Loucy (cell line): ENCODE measurements around the gene CELF4.

ENCODE experiments used
- CTCF ChIP-seq: fragments of 200-600 bp; sonication (generic); conservative IDR thresholded peaks from 2 replicates; pipeline ENCODE4 v1.5.1; 2014; ENCODE audit warnings: mild to moderate bottlenecking, antibody characterized with exemption, low read length
- EZH2phosphoT487 ChIP-seq: fragments of 200-600 bp; IDR thresholded peaks from 2 replicates; pipeline ENCODE4 v1.6.1; 2018; ENCODE audit warnings: antibody characterized with exemption, mild to moderate bottlenecking, moderate library complexity, borderline replicate concordance

GRCh38 chr18:37389041-37389440 lies 176.6 kb downstream of the CELF4 start:
- TF ChIP-seq CTCF (no peak), EZH2phosphoT487 (no peak)
